Heart right ventricle (tissue), 16 donors: ENCODE measurements around the gene WDR5B. TPM values are rescaled to one million over a fixed set of nuclear protein-coding genes. Genes with fewer than 3 reads are reported as not detected.

ENCODE experiments used
- ATAC-seq, 8 donors: fragments of 200-7000 bp; cut with Tn5 transposase; one replicate each; pipeline ENCODE4 v1.9.1; 2020; ENCODE audit warnings: mild to moderate bottlenecking in 8 of 8, moderate library complexity in 8 of 8, moderate number of reproducible peaks in 1 of 8
- DNase-seq, 2 donors: peaks; one replicate each; pipeline ENCODE4 v3.0.0-alpha.2; 2020
- H3K27ac ChIP-seq, 10 donors: fragments of 200-600 bp; sonication (generic) in 2 of 10; one replicate each; pipeline versions ENCODE4 v1.5.0 to v1.8.0; 2020 to 2022; ENCODE audit warnings: mild to moderate bottlenecking in 3 of 10
- H3K27me3 ChIP-seq, 7 donors: fragments of 200-600 bp; one replicate each; pipeline ENCODE4 v1.8.0; 2021 to 2022; ENCODE audit warnings: mild to moderate bottlenecking in 2 of 7
- H3K36me3 ChIP-seq, 9 donors: fragments of 200-600 bp; sonication (generic) in 1 of 9; one replicate each; pipeline versions ENCODE4 v1.5.0 to v1.8.0; 2020 to 2022; ENCODE audit warnings: mild to moderate bottlenecking in 2 of 9
- H3K4me1 ChIP-seq, 9 donors: fragments of 200-600 bp; sonication (generic) in 1 of 9; one replicate each; pipeline versions ENCODE4 v1.5.0 to v1.8.0; 2020 to 2022; ENCODE audit warnings: mild to moderate bottlenecking in 4 of 9
- H3K4me3 ChIP-seq, 10 donors: fragments of 200-600 bp; sonication (generic) in 2 of 10; one replicate each; pipeline versions ENCODE4 v1.5.0 to v1.8.0; 2020 to 2022; ENCODE audit warnings: mild to moderate bottlenecking in 7 of 10, moderate library complexity in 2 of 10
- H3K9me3 ChIP-seq, 11 donors: fragments of 200-600 bp in 10 of 11; sonication (generic) in 2 of 11; one replicate each; pipeline versions ENCODE4 v1.5.0 to v1.8.0; 2013 to 2022; ENCODE audit warnings: mild to moderate bottlenecking in 2 of 11, control low read depth in 1 of 11, moderate library complexity in 1 of 11
- WGBS, 2 donors: extraction: QIAGEN DNeasy Blood & Tissue Kit; methylation state at CpG; one replicate each; pipeline ENCODE4 v1.1.7; 2013; ENCODE audit warnings: inconsistent platforms in 1 of 2; 5-methylcytosine and 5-hydroxymethylcytosine counted together
- intact Hi-C, 10 donors: fragments of 100-400 bp; cut with DNase I; formaldehyde crosslinking; loops; one replicate each; pipeline versions ENCODE4 v1.11.1 to v1.14.2; 2022
- polyA plus RNA-seq, 2 donors: library from polyadenylated mRNA; stranded (reverse); fragments of 200-250 nt; gene quantifications; one replicate each; pipeline ENCODE4 v1.2.3, GENCODE V29; 2013
- total RNA-seq, 10 donors: library from RNA; stranded (reverse); fragmentation: NEBNext Ultra II Directional in 3 of 10; extraction: Animal tissue kit (Norgen Biotek cat#: 25700) in 3 of 10; gene quantifications; one replicate each; pipeline versions ENCODE4 v1.2.1 to v1.2.4, GENCODE V29; 2021 to 2023
- TF ChIP-seq, protein P1 (sequence below), 9 donors: fragments of 200-600 bp; sonication (generic) in 2 of 9; IDR thresholded peaks; one replicate each; pipeline versions ENCODE4 v1.5.0 to v1.8.0; 2021 to 2022; ENCODE audit warnings: antibody characterized with exemption in 9 of 9, mild to moderate bottlenecking in 5 of 9, moderate library complexity in 1 of 9
- donor health status: Arrhythmogenic right ventricular cardiomyopathy.
- donor health status: ischemic (EF 13 %, LVEDD 7.1; RV severe dilation, severe dysfunction).
- donor health status: healthy with polysubstance abuse.
- donor health status: DM: no; HTN: yes; CAD: no.
- donor health status: DM: no; HTN: no; CAD: no.
- donor health status: ischemic (EF 25% LVEDD 6.9; RV normal size, moderate dysfunction).
- donor health status: ischemic (EF 25% LVEDD 5.7; RV mildly dilated, moderate dysfunction).
- donor health status: healthy.
- donor health status: DM: yes; HTN: yes; CAD: no.
- donor health status: Ischemic cardiomyopathy.
- donor health status: ischemic (EF 35%, LVEDD 5.7; RV mildly dilated, moderate dysfunction).
- donor health status: nonischemic (EF 11% LVEDD 7.7; RV severe dilation, severe dysfunction).
- donor health status: DM: yes; HTN: yes; CAD: no.
- donor health status: PGD.
- donor health status: ischemic (EF 29% LVEDD 5.4; RV normal size, mild dysfunction).
- donor health status: nonischemic (EF 23%, LVEDD 6.1; RV moderate dilation, normal function).

The WDR5B gene
- total and polyA plus RNA-seq, 12 donors: 1.8 to 3.9 (median 2.9) TPM

DNA sequence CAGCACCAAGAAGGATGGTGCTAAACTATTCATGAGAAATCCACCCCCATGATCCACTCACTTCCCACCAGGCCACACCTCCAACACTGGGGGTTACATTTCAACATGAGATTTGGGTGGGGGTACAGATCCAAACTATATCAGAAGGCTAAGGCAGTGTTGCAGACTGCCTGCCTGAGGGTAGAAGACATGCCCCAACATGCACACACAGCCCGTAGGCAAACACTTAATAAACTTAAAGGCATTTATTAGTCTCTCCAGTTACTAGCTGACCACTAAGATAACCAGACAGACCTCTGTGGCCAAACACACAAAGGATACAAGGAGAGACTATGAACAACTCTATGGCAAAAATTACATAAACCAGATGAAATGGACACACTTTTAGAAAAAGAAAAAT lies 21.7 kb downstream of the WDR5B start:
- H3K27me3 ChIP-seq: no peaks in the 10 kb centered on the region
- H3K27ac ChIP-seq: no peak overlapping the region
- TF ChIP-seq, protein P1, sequence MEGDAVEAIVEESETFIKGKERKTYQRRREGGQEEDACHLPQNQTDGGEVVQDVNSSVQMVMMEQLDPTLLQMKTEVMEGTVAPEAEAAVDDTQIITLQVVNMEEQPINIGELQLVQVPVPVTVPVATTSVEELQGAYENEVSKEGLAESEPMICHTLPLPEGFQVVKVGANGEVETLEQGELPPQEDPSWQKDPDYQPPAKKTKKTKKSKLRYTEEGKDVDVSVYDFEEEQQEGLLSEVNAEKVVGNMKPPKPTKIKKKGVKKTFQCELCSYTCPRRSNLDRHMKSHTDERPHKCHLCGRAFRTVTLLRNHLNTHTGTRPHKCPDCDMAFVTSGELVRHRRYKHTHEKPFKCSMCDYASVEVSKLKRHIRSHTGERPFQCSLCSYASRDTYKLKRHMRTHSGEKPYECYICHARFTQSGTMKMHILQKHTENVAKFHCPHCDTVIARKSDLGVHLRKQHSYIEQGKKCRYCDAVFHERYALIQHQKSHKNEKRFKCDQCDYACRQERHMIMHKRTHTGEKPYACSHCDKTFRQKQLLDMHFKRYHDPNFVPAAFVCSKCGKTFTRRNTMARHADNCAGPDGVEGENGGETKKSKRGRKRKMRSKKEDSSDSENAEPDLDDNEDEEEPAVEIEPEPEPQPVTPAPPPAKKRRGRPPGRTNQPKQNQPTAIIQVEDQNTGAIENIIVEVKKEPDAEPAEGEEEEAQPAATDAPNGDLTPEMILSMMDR (IDR thresholded peaks at IDR 0.05): no peak
- peak in 1 of 8 donors; percentile 47 for ATAC-seq
- intact Hi-C loops: loop anchor here in 8 of 10 donors (5.0 to 10.0 kb wide), 6 partner anchors 281 to 401 kb away; partner anchors contain the start of genes PARP14 (in 4 of the 8), HSPBAP1 (in 1 of the 8) and SLC49A4 (in 1 of the 8)
- peaks cover 0 to 46% (median 15%) of the 10 kb centered on the region in 9 donors for H3K4me1 ChIP-seq
- H3K36me3 ChIP-seq: peaks cover 0 to 6% (median 0%) of the 10 kb centered on the region in 9 donors
- DNase-seq: no peak
- 69 to 75% methylated on average over 1 of the region's 1 CpG for WGBS, 2 donors
- no peaks in the 10 kb centered on the region for H3K9me3 ChIP-seq
- H3K4me3 ChIP-seq: no peak overlapping the region

DNA sequence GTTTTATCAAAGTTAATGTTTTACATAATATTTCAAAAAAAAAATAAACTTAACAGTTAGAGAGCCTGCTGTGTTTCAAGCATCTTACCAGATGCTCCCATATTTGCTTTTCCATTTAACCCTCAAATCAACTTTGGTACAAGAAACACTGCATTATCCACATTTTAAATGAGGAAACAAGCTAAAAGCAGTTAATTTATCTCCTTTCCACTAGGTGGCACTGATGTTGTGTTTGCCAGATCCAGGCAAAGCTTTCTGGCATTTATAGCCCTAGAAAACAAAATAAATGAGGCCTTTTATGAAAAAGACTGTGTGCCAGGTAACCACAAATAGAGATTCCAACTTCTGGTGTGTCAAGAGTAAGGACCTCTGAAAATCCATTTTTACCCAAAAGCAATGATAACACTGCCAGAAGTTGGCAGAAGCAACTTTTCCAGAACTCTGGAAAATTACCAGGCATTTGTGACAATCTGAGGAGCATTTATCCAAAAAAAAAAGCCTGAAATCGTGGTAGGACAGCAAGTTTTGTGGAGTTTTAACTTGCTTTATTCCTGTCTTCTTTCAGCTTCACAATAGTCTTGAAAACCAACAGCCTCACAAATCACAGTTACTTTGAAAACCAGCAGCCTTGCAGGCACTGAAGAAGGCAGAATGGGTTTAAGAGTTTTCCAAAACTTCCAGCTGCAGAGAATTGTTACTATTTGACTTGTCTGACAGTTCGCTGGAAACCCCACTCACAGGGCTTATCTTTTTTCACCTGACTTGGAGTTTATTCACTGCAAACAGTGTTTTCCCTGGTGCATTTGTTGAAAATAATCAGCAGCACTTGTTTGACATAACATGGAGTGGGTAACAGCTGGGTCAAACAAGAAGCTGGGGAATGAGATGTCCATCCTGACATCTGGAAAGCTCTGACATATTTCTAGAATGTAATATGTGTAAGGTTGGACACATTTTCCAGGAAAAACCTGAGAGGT lies 22.7 kb downstream of the WDR5B start:
- Histone ChIP-seq H3K4me1 (peaks cover 0 to 49% (median 15%) of the 10 kb centered on the region in 9 donors), H3K27ac (peak overlapping the region in 2 of 10 donors; percentile 5 to 33), H3K36me3 (peaks cover 0 to 6% (median 0%) of the 10 kb centered on the region in 9 donors), H3K27me3 (no peaks in the 10 kb centered on the region), H3K4me3 (no peak overlapping the region), H3K9me3 (no peaks in the 10 kb centered on the region)
- DNase-seq (no peak), ATAC-seq (no peak)
- intact Hi-C loops: loop anchor here (1.0 to 10.0 kb wide), 8 partner anchors 282 to 402 kb away; partner anchors contain the start of genes PARP14 (in 4 of the 10), HSPBAP1 (in 1 of the 10) and SLC49A4 (in 1 of the 10)
- TF ChIP-seq, protein P1 (IDR thresholded peaks at IDR 0.05): peak; percentile 51 to 86 (median 71)
- 33 to 53% methylated on average over 2 of the region's 2 CpGs for WGBS, 2 donors

DNA sequence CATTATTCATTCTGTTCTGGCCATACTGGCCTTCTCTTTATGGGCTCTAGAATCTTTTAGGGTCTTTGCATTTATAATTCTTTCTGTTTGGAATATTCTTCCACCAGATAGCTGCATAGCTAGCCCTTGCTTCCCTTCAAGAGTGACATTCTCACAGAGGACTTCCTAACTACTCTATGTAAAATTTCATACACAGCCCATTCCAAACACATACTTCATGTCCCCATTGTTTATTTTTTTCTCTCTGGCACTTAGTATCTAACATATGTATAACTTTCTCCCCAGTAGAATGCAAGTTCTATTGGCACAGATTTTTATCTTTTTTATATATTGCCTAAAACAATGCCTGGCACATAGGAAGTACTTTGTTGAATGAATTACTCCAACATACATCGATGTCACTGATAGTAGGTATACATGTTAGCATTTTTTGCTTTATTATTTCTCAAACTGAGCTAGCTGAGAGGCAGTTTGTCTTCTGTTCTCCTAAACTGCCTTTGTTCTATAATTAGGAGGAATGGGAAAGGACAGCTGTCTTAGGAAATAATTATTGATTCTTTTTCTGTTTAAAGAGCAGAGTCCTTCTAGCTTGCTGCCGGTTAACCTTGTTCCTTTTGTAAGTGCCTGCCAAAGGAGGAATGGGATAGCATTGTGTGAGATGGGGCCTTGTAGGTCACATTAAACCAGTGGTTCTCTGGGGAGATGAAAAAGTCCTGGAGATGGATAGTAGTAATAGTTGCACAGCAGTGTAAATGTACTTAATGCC lies 24.0 kb downstream of the WDR5B start:
- H3K36me3 ChIP-seq: peaks cover 0 to 12% (median 0%) of the 10 kb centered on the region in 9 donors
- no peak for DNase-seq
- TF ChIP-seq, protein P1 (IDR thresholded peaks at IDR 0.05): no peak
- H3K27me3 ChIP-seq: no peaks in the 10 kb centered on the region
- H3K4me3 ChIP-seq: no peak overlapping the region
- intact Hi-C loops: loop anchor here (1.0 to 10.0 kb wide), 8 partner anchors 283 to 403 kb away; partner anchors contain the start of genes PARP14 (in 4 of the 10), HSPBAP1 (in 1 of the 10) and SLC49A4 (in 1 of the 10)
- WGBS, 2 donors: 73 to 74% methylated on average over 2 of the region's 2 CpGs
- peak overlapping the region in 2 of 10 donors; percentile 17 to 42 for H3K27ac ChIP-seq
- no peak for ATAC-seq
- peaks cover 0 to 49% (median 16%) of the 10 kb centered on the region in 9 donors for H3K4me1 ChIP-seq
- no peaks in the 10 kb centered on the region for H3K9me3 ChIP-seq
